ENCODE data around the gene PPP2R5D. TPM values are rescaled to one million over a fixed set of nuclear protein-coding genes. Genes with fewer than 3 reads are reported as not detected.

PPP2R5D gene
- total and polyA plus RNA-seq, 2 of the 4 experiments (the other 2 are of a cell fraction) = 55.6 to 68.8 TPM

- Histone ChIP-seq H3K9me3 (ENCODE audit: control insufficient read depth, insufficient read depth, low read length) (no peaks in the 10 kb centered on the region), H4K20me1 (ENCODE audit: insufficient read depth, low read length) (peaks cover 17% of the 10 kb centered on the region), H3K18ac (ENCODE audit: low read depth, low read length) (no peak overlapping the region), H3K4me3 (ENCODE audit: insufficient read depth, low read depth, low read length) (no peak overlapping the region), H2AFZ (replicated peaks; ENCODE audit: low read length, poor library complexity) (no peak overlapping the region), H3K4me1 (ENCODE audit: control insufficient read depth, insufficient read depth, low read length) (peaks cover 2% of the 10 kb centered on the region; the same call in 1 of the 2 replicates), H3K9me1 (ENCODE audit: insufficient read depth, low read length) (0 out of 2 replicates have a peak, but pooled peaks cover 4% of the 10 kb centered on the region), H2AK9ac (replicated peaks; ENCODE audit: low read depth, low read length, poor library complexity) (no peak overlapping the region), H2BK5ac (ENCODE audit: low read depth, low read length, poor library complexity, severe bottlenecking) (no peak overlapping the region), H2BK120ac (ENCODE audit: low read depth, low read length) (no peak overlapping the region), H3K36me3 (ENCODE audit: control insufficient read depth, insufficient read depth, low read length) (peaks cover 53% of the 10 kb centered on the region), H3K56ac (ENCODE audit: extremely low read depth, insufficient read depth, low read length) (no peak overlapping the region), H3K23ac (ENCODE audit: low read depth, low read length) (no peak overlapping the region), H4K8ac (ENCODE audit: low read depth in 2 of 2, low read length in 2 of 2) (no peak overlapping the region), H4K5ac (ENCODE audit: low read depth, low read length) (no peak overlapping the region), H3K4ac (ENCODE audit: low read depth, low read length) (no peak overlapping the region), H3K27ac (ENCODE audit: insufficient read depth, low read length) (no peak overlapping the region), H3K9ac (ENCODE audit: low read depth, low read length) (no peak overlapping the region), H4K91ac (ENCODE audit: insufficient read depth, low read depth, low read length) (no peak overlapping the region), H3K27me3 (ENCODE audit: control insufficient read depth, insufficient read depth, low read length) (no peaks in the 10 kb centered on the region), H3K79me1 (ENCODE audit: low read depth in 1 of 2, low read length in 2 of 2) (peaks cover 29 to 45% of the 10 kb centered on the region in 2 experiments), H3K4me2 (ENCODE audit: low read depth, low read length) (no peak overlapping the region), H2BK20ac (ENCODE audit: low read depth, low read length) (no peak overlapping the region), H2BK15ac (ENCODE audit: low read depth, low read length) (no peak overlapping the region), H3K14ac (replicated peaks; ENCODE audit: low read depth, low read length) (no peak overlapping the region), H2AK5ac (ENCODE audit: low read depth, low read length) (no peak overlapping the region)
- TF ChIP-seq POLR2A (IDR thresholded peaks at IDR 0.05; ENCODE audit: low read depth, low read length) (no peak), RAD21 (IDR thresholded peaks at IDR 0.05; ENCODE audit: low read length) (no peak), BHLHE40 (IDR thresholded peaks at IDR 0.05; ENCODE audit: low read depth, low read length) (no peak), MAZ (IDR thresholded peaks at IDR 0.05; ENCODE audit: borderline replicate concordance, low read depth, low read length) (no peak), MAFK (IDR thresholded peaks at IDR 0.05; ENCODE audit: low read depth, low read length) (no peak), RCOR1 (IDR thresholded peaks at IDR 0.05; ENCODE audit: insufficient replicate concordance, low read length) (no peak), USF2 (IDR thresholded peaks at IDR 0.05; ENCODE audit: low read depth, low read length) (no peak), CTCF (conservative IDR thresholded peaks at IDR 0.05; ENCODE audit: low read depth, low read length) (no peak), SMC3 (IDR thresholded peaks at IDR 0.05; ENCODE audit: low read depth, low read length) (no peak), ELK1 (IDR thresholded peaks at IDR 0.05; ENCODE audit: borderline replicate concordance, low read depth, low read length) (no peak), MXI1 (IDR thresholded peaks at IDR 0.05; ENCODE audit: borderline replicate concordance, low read depth, low read length) (no peak), NFE2L2 (IDR thresholded peaks at IDR 0.05; ENCODE audit: low read depth, low read length) (no peak)
- in situ Hi-C loops (cut with MboI; ENCODE audit: low sequenced_read_pairs) (no loop called here), intact Hi-C loops (cut with micrococcal nuclease) (no loop called here), dilution Hi-C loops (cut with HindIII; ENCODE audit: low sequenced_read_pairs, unreplicated experiment) (no loop called here)
- DNase-seq (no peak), ATAC-seq (ENCODE audit: low read depth) (no peak)
- WGBS, 2 experiments (ENCODE audit: extremely low coverage in 2 of 2, insufficient read length in 1 of 2) = no CpG with 5 or more reads among the region's 5 CpGs
- CTCF ChIA-PET = no interaction called here
- POLR2A ChIA-PET (ENCODE audit: unreplicated experiment) = no interaction called here
- no TSS peak for BruUV-seq (replicated peaks)
These were observed 42.0 kb downstream of the PPP2R5D start for GRCh38 chr6:43026365-43026764.

Data from IMR-90 (cell line).